Fibroblast of pulmonary artery (primary cell): Measurements from ENCODE around the gene SYNRG.

ENCODE experiments used
- DNase-seq: peaks from one replicate; pipeline ENCODE4 v3.0.0-alpha.2; 2010; ENCODE audit warnings: low read depth
- H3K4me3 ChIP-seq: replicated peaks from 2 replicates; pipeline ENCODE4 v1.5.1; 2011; ENCODE audit warnings: low read depth, mild to moderate bottlenecking, control low read depth, low read length, moderate library complexity
- CTCF ChIP-seq: IDR thresholded peaks from 2 replicates; pipeline ENCODE4 v1.5.1; 2011; ENCODE audit warnings: mild to moderate bottlenecking, control low read depth, low read length, inconsistent platforms; ENCODE audit errors: missing control alignments

The SYNRG gene

DNA sequence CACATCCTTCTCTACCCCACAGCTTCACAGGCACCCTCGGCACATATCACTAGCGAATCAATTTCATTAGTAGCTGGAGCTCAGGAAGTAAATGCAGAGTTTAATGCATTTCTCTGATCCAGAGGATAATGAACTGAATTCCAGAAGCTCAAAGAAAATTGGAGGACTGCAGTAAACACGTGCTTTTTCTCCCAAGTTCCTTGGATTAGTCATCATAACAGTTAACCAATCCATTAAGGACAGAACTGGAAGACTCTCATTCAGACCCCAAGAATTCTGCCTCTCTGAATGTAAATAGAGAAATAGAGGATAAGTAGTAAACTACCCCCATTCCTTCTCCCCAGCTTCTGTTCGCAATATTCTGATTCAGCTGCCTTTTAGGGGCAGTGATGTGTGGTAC, 78.8 kb downstream of the SYNRG start:
- H3K4me3 ChIP-seq = no peak overlapping the region
- TF ChIP-seq CTCF = no peak
- DNase-seq = no peak

DNA sequence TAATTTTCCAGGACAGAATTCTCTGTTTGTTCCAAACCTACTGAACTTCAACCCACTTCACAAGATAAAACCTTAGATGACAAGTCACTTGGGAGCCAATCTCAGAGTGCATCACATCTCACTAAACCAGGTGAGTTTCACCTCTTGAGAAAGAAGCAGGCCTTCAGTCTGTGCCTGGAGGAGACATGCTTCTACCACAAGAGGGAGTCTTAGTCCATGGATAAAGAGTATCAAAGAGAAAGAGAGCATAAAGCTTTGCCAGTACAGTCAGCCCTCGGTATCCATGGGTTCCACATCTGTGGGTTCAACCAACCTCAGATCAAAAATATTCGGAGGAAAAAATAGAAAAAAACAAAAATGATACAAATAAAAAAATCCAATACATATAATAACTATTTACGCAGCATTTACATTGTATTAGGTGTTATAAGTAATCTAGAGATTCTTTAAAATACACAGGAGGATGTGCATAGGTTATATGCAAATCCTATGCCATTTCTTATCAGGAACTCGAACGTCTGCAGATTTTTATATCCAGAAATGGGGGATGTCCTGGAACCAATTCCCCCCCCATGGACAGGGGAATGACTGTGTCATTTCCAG, 81.9 kb downstream of the SYNRG start:
- TF ChIP-seq CTCF = peak; percentile 83

GRCh38 chr17:37523715-37524219, 85.5 kb downstream of the SYNRG start:
- DNase-seq = no peak
- H3K4me3 ChIP-seq = no peak overlapping the region
- no peak for TF ChIP-seq CTCF

More for the DNA sequence above, 81.9 kb downstream of the SYNRG start:
- DNase-seq = peak; percentile 70
- no peak overlapping the region for H3K4me3 ChIP-seq

GRCh38 chr17:37521821-37522220, 87.4 kb downstream of the SYNRG start:
- no peak for TF ChIP-seq CTCF
- H3K4me3 ChIP-seq = no peak overlapping the region
- DNase-seq = no peak

DNA sequence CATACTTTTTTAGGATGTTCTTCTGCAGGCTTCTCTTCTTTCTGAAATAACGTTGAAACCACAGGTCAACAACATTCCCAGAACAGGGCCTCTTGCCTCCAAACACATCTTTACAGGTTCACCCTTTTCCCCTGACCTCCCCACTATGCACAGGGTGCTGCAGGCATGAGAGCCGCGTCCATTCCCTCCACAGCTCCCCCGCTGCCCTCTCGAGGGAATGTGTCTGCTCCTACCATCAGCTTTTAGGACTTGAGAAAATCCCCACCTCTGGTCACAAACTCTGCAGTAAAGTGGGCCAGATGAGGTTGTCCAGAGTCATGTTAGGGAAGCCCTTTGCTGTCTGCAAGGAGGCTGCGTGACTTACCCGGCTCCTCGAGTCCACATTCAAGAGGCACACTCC, 89.0 kb downstream of the SYNRG start:
- no peak overlapping the region for H3K4me3 ChIP-seq
- TF ChIP-seq CTCF = no peak
- no peak for DNase-seq

GRCh38 chr17:37519251-37519985, 89.8 kb downstream of the SYNRG start:
- no peak overlapping the region for H3K4me3 ChIP-seq
- DNase-seq = no peak
- no peak for TF ChIP-seq CTCF
